CMK (cell line): ENCODE measurements around the gene ESR2.
"Not testable (repeated sequence)": the region's sequence is repeated elsewhere in the genome, so short reads cannot be mapped to it uniquely, and the experiment has no call there.

Source experiments
- DNase-seq: peaks from one replicate; pipeline ENCODE4 v3.0.0-alpha.2; 2010; ENCODE audit warnings: low read depth

ESR2 gene

GRCh38 chr14:64293976-64294671 is at the start of gene ESR2:
TSS of gene ESR2 (minus strand) at chr14:64294371. CDS start at chr14:64282985, 11,386 bp downstream.
- no peak for DNase-seq

GRCh38 chr14:64340560-64341196 is 46.5 kb upstream of the ESR2 start:
- DNase-seq, result no peak

- peak; percentile 94 for DNase-seq
Measured at GRCh38 chr14:64338616-64339316, 44.6 kb upstream of the ESR2 start.

GRCh38 chr14:64337888-64338615 is 43.9 kb upstream of the ESR2 start:
- DNase-seq, result peak; percentile 20

GRCh38 chr14:64329149-64329548 is 35.0 kb upstream of the ESR2 start:
- DNase-seq, result no peak

GRCh38 chr14:64326502-64326901 is 32.3 kb upstream of the ESR2 start:
- DNase-seq, result no peak

- no peak for DNase-seq
Measured at GRCh38 chr14:64324895-64325294, 30.7 kb upstream of the ESR2 start.

GRCh38 chr14:64324461-64324860 is 30.3 kb upstream of the ESR2 start:
- DNase-seq, result no peak

GRCh38 chr14:64320362-64320761 is 26.2 kb upstream of the ESR2 start:
- not testable (repeated sequence) for DNase-seq

- DNase-seq, result not testable (repeated sequence)
Measured at GRCh38 chr14:64318695-64319094, 24.5 kb upstream of the ESR2 start.

GRCh38 chr14:64303471-64303917 is 9.3 kb upstream of the ESR2 start:
- DNase-seq, result no peak

- DNase-seq, result no peak
Measured at GRCh38 chr14:64298773-64299172, 4.6 kb upstream of the ESR2 start.

- no peak for DNase-seq
Measured at GRCh38 chr14:64296561-64296960, 2.4 kb upstream of the ESR2 start.

- no peak for DNase-seq
Measured at GRCh38 chr14:64294672-64295413, 672 bp upstream of the ESR2 start.

- DNase-seq, result no peak
Measured at GRCh38 chr14:64292197-64292596, 2.0 kb downstream of the ESR2 start.

- DNase-seq, result no peak
Measured at GRCh38 chr14:64289571-64289970, 4.6 kb downstream of the ESR2 start.

- no peak for DNase-seq
Measured at GRCh38 chr14:64281805-64282204, 12.4 kb downstream of the ESR2 start.

GRCh38 chr14:64279704-64280668 is 14.2 kb downstream of the ESR2 start:
- no peak for DNase-seq

GRCh38 chr14:64278458-64278857 is 15.7 kb downstream of the ESR2 start:
- DNase-seq, result no peak

- DNase-seq, result no peak
Measured at GRCh38 chr14:64272019-64272418, 22.2 kb downstream of the ESR2 start.
